Dendritic cell treated with granulocyte-macrophage colony-stimulating factor and Interleukin-4, amounts not matched to agents 40 ng/mL and 50 ng/mL, for 4 days (primary cell): ENCODE results near the gene PARM1.
"Not testable (repeated sequence)": the region's sequence is repeated elsewhere in the genome, so short reads cannot be mapped to it uniquely, and the experiment has no call there.

Experiments used
- H3K27ac Mint-ChIP-seq: one replicate; pipeline ENCODE4 v1.8.0; 2022; ENCODE audit warnings: mild to moderate bottlenecking, mixed read lengths
- H3K27me3 Mint-ChIP-seq: one replicate; pipeline ENCODE4 v1.8.0; 2022; ENCODE audit warnings: mild to moderate bottlenecking, mixed read lengths
- H3K36me3 Mint-ChIP-seq: one replicate; pipeline ENCODE4 v1.8.0; 2022; ENCODE audit warnings: low read depth, mixed read lengths
- H3K4me1 Mint-ChIP-seq: one replicate; pipeline ENCODE4 v1.8.0; 2022; ENCODE audit warnings: low read depth, mixed read lengths
- H3K4me3 Mint-ChIP-seq: one replicate; pipeline ENCODE4 v1.8.0; 2022; ENCODE audit warnings: mild to moderate bottlenecking, moderate library complexity, mixed read lengths
- H3K9me3 Mint-ChIP-seq: one replicate; pipeline ENCODE4 v1.8.0; 2022; ENCODE audit warnings: mixed read lengths
- intact Hi-C: fragments of 100-400 bp; cut with micrococcal nuclease; formaldehyde crosslinking; loops from one replicate; pipeline ENCODE4 v1.15.0; 2022

Gene PARM1

DNA sequence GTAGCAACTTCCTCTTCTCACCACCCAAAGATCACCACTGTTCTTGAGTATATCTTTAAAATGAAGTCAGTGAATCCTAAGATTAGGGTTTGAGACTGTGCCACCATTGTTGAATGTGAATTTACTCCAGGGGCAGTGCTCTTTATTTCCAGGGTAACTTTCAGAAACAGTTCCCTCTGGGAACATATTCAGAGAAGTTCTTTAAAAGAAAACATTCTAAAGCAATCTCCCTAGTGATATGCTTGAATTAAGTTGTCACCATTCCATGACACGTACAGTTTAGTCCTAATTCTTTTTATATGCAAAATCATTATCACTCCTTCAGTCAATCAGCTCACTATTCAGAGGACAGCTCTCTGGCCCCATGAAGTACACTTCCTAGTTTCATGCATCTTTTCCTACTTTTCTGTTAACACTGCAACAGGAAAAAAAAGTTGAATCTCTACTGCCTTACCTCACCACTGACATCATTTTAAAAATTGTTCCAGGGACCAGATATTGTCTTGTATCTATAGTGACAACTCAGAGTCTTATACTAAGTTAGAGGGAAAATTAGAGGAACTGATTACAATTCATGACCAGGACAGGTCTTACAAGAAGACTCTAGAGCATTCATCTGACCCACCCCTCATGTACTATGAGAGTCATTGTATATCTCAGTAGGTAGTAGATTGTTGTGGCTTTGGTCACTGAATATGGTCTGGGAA lies 49.8 kb downstream of the PARM1 start:
- Mint-ChIP-seq H3K27ac (no peak overlapping the region), H3K4me3 (no peak overlapping the region), H3K27me3 (peaks cover 9% of the 10 kb centered on the region), H3K9me3 (peaks cover 26% of the 10 kb centered on the region), H3K4me1 (no peaks in the 10 kb centered on the region), H3K36me3 (no peaks in the 10 kb centered on the region)
- intact Hi-C loops = no loop called here

DNA sequence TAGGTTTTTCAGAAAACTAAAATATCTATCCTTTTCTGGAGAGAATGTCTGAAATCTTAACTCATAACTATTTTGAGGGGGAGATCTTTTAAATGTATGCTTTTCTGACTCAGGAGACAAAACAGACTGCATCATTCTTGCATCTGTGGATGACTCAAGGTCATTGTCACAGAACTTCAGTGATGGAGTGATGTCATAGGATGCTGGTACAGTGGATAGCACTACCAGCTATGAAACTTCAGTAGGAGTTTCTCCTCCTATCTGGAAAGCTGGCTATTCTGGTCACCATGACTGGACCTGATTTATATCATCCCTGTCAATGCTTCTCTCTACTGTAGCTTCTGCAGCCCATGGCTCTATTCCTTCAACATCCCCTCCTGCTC lies 50.3 kb downstream of the PARM1 start:
- Mint-ChIP-seq H3K27me3 (peaks cover 9% of the 10 kb centered on the region), H3K9me3 (peaks cover 20% of the 10 kb centered on the region), H3K27ac (no peak overlapping the region), H3K4me3 (no peak overlapping the region), H3K36me3 (no peaks in the 10 kb centered on the region), H3K4me1 (no peaks in the 10 kb centered on the region)
- intact Hi-C loops = no loop called here

DNA sequence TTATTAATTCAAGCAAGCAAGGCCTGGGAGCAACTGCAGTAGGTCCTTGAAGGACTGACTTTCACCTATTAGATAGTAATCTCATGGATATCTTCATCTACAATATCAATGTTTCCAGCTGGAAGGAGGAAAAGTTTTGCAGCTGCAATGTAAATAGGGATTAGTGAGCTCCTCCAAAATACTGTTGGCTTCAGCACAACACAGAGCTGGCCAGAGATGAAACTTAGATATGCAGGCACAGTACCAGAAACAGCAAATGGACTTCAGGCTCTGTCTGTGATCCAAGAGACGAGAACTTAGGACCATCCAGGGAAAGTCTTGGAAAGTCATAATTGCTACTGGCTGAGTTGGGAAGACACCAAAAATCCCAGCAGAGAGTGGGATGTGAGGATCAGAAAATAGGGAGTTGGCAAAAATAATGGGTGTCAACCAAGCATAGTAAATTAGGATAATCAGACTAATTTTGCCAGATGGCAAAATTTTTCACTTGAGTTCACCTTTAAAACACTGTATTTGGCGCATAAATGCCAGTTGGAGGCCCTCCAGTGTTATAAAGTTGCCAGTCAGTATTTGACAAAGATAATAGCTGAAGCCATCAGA lies 57.5 kb downstream of the PARM1 start:
- Mint-ChIP-seq H3K4me3 (no peak overlapping the region), H3K4me1 (no peaks in the 10 kb centered on the region), H3K36me3 (no peaks in the 10 kb centered on the region), H3K9me3 (no peaks in the 10 kb centered on the region), H3K27ac (no peak overlapping the region), H3K27me3 (peaks cover 4% of the 10 kb centered on the region)
- intact Hi-C loops = no loop called here

DNA sequence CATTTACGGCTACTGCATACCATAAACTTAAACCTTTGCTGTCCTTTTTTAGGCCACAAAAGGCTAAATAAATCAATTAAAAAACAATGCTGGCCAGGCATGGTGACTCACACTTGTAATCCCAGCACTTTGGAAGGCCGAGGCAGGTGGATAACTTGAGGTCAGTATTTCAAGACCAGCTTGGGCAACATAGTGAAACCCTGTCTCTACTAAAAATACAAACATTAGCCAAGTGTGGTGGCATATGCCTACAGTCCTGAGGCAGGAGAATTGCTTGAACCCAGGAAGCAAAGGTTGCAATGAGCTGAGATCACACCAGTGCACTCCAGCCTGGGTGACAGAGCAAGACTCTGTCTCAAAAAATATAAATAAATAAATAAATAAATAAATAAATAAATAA lies 61.5 kb downstream of the PARM1 start:
- H3K4me1 Mint-ChIP-seq, H3K36me3 Mint-ChIP-seq, H3K9me3 Mint-ChIP-seq, intact Hi-C loops, H3K27me3 Mint-ChIP-seq, H3K27ac Mint-ChIP-seq, H3K4me3 Mint-ChIP-seq: not testable (repeated sequence)

DNA sequence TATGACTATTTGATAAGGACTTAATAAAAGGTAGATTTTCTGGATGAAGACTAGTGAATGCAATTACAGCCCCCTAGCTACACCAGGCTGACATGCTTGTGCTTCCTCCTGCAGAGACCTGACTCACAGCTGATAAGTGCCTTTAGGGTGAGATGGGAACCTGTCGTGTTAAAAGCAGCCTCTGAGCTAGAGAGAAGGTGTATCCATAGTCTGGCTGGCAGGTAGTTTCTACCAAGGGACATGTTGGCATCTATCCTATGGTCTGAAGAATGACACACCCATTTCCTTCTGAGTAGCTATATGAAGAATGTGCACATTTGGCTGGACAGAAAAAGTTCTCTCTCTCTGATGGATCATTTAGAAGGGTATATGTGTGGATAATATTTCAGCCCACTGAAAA lies 64.1 kb downstream of the PARM1 start:
- Mint-ChIP-seq H3K36me3 (no peaks in the 10 kb centered on the region), H3K4me3 (no peak overlapping the region), H3K4me1 (no peaks in the 10 kb centered on the region), H3K27me3 (peaks cover 3% of the 10 kb centered on the region), H3K9me3 (no peaks in the 10 kb centered on the region), H3K27ac (no peak overlapping the region)
- intact Hi-C loops = no loop called here

DNA sequence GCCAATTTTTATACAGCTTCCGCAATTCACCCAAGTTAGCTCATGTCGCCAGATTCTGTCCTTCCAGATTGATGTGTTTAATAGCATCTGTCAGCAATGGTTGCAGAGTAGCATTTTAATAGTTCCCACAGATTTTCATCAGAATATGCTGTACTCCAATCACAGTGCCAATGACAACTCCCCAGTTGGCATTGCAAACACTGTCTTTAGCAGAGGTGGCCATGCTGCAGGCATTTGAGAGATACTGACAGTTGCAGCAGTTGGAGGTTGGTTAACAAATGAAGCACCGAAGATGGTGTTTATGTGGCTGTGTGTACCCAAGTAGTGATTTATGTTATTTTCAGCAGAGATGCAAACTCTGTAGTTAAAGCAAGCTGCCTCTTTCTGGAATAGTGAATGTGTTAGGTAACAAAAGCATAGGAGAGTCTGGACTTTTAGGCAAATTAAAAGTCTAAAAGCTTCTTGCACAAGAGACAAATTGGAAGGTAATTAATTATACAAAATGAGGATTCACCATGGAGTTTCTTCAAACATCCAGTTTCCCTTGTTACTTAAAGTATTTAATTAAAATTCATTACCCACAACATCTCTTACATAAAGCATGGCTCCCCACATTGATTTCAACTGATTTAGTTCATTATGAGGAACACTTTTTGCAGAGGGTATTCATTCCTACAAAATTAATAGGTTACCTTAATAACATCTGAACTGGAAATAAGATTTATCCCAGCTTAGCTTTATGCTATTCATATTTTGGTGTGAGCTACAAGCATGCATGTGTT lies 65.2 kb downstream of the PARM1 start:
- Mint-ChIP-seq H3K36me3 (no peaks in the 10 kb centered on the region), H3K9me3 (no peaks in the 10 kb centered on the region), H3K27me3 (peaks cover 3% of the 10 kb centered on the region), H3K4me3 (no peak overlapping the region), H3K27ac (no peak overlapping the region), H3K4me1 (no peaks in the 10 kb centered on the region)
- intact Hi-C loops = no loop called here

DNA sequence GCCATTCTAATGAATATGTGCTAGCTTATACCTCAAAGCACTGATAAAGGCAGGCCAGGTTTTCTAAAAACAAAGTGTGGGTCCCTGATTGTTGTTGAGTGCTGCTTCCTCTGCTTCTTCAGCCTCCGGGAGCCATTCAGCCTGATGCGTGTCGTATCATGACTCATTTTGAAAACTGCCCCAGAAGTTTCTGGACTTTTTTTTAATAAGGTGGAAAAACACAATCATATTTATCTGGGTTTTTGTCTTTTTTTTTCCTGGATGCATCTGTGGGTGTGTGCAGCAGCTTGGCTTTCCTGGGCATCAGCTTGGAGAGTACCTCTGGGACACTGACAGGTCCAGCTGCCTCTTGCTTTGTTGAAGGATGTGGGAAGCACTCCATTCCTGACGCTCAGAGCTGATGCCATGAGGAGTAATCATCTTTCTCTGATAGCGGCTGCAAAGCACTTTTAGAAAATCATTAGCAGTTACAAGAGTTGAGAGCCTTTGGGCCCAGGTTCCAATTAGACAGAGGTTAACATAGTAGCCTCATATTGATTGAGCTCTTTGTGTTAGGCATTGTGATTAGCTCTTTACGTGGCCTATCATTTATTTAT lies 66.9 kb downstream of the PARM1 start:
- Mint-ChIP-seq H3K36me3 (no peaks in the 10 kb centered on the region), H3K4me1 (peaks cover 10% of the 10 kb centered on the region), H3K27ac (no peak overlapping the region), H3K4me3 (no peak overlapping the region), H3K9me3 (no peaks in the 10 kb centered on the region), H3K27me3 (peaks cover 6% of the 10 kb centered on the region)
- intact Hi-C loops = no loop called here

DNA sequence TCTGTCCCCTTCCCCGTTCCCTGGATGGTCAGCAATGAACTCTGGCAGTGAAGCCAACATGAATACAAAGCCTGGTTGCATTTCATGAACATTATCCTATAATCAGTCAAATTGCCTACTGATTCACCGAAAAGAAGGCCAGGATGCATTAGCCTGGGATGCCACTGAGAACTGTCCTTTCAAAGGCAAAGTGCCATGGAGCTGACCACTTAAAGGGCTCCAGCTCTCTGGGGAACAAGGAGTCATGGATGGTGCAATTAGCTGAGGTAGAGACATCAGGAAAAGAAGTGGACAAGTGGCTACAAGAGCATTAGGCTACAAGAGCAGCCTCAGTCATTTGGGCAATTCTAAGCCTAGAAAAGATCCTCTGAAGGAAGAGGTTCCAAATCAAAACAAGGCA lies 69.0 kb downstream of the PARM1 start:
- Mint-ChIP-seq H3K36me3 (no peaks in the 10 kb centered on the region), H3K27me3 (peaks cover 4% of the 10 kb centered on the region), H3K27ac (no peak overlapping the region), H3K4me3 (no peak overlapping the region), H3K9me3 (peaks cover under 1% of the 10 kb centered on the region), H3K4me1 (peaks cover 10% of the 10 kb centered on the region)
- intact Hi-C loops = no loop called here

DNA sequence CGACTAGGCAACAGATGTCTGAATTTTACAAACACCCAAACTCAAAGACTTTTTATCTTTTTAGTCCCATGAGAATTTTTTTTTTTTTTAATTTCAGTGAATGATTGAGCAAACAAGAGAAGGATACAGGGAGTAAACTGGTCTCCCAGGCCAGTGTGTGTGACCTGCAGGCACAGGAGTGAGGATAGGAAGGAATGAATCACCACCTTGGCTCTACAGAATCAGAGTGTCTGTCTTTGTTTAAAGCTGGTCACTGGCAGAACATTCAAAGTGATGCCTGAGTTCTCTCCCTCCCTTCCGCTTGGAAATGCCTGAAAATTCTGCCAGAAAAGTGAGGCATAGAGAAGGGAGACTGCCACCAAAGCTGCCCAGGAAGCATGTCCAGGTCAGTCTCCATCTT lies 69.5 kb downstream of the PARM1 start:
- Mint-ChIP-seq H3K27ac (no peak overlapping the region), H3K4me1 (peaks cover 10% of the 10 kb centered on the region), H3K4me3 (no peak overlapping the region), H3K9me3 (peaks cover 5% of the 10 kb centered on the region), H3K27me3 (peaks cover 4% of the 10 kb centered on the region), H3K36me3 (no peaks in the 10 kb centered on the region)
- intact Hi-C loops = no loop called here

DNA sequence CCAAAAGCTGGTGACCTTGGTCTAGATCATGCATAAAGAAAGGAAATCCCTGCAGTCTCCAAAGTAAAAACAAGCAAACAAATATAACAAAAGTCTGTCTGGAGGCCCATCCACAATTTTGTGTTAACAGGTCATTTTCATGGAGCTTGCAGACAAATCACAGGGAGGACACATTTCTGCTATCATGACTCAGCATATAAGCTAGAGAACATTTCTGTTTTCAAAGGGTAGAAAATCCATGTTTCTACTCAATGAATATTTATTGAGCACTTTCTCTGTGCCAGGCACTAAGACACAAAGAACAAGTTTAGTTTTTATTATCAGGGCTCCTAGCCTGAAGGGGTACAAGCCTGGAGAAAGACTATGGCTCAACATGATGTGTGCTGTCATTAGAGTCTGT lies 71.1 kb downstream of the PARM1 start:
- Mint-ChIP-seq H3K4me3 (no peak overlapping the region), H3K27ac (peak overlapping the region; percentile 3), H3K27me3 (peaks cover 3% of the 10 kb centered on the region), H3K9me3 (peaks cover 12% of the 10 kb centered on the region), H3K36me3 (no peaks in the 10 kb centered on the region), H3K4me1 (peaks cover 10% of the 10 kb centered on the region)
- intact Hi-C loops = no loop called here

DNA sequence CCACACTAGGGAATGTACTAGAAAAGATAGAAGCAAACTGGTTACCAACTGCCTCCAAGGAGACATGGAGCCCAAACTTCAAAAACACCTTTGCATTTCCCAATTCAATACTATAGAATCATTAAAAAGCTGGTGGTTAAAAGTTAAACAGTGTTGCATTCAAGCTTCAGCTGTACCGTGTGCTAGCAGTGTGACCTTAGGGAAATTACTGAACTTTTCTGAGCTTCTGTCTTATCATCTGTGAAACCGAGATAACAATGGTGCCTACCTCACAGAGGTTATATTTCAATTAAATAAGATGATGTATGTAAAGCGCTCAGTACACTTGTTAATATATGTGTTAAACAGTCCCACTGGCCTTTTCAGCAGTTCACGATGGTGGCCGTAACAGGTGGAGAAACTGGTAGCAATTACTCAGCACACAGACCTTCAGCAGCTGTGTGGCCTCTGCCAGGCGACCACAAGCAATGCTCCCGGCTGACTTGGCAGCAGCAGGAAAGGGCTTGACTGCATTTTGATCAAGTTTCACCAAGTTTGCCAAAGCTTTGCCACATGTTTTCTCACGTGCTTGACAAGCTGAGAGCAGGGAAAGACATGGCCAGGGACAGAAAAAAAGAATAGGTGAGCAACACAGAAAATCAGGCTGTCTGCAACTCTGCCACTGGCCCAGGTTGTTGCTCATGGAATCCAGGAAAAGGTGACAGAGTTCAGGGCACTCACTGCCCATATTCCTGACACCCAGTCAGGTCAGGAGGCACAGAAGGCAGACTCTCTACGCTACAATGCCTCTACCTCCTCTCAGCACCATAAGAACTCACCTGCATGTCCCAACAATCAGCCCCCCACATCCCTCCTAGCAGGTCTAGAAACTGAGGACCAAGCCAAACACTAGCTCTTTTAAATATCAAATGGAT lies 72.1 kb downstream of the PARM1 start:
- intact Hi-C loops = no loop called here
- peaks cover 12% of the 10 kb centered on the region for H3K9me3 Mint-ChIP-seq
- H3K27ac Mint-ChIP-seq = no peak overlapping the region
- H3K27me3 Mint-ChIP-seq = peaks cover 3% of the 10 kb centered on the region
- H3K36me3 Mint-ChIP-seq = no peaks in the 10 kb centered on the region
- H3K4me3 Mint-ChIP-seq = no peak overlapping the region
- H3K4me1 Mint-ChIP-seq = peaks cover 10% of the 10 kb centered on the region

DNA sequence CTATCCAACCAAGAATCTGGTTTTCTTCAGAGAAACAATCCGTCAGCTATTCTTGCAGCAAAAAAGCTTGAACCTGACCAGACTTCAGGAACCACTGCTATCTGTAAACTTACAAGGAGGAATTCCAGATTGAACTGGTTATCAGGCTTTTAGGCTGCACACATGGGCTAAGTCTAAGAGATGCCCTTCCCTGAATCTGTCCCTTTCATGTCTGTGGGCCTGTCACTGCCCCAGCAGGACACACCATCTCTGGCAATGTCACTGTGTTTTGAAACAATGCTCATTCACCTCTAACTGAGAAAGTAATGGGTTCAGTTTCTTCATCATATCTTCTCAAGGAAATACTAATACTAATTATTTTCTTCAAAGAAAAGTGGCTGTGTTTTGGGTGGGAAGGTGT lies 72.8 kb downstream of the PARM1 start:
- Mint-ChIP-seq H3K36me3 (no peaks in the 10 kb centered on the region), H3K4me3 (no peak overlapping the region), H3K27me3 (peaks cover 3% of the 10 kb centered on the region), H3K27ac (no peak overlapping the region), H3K9me3 (peaks cover 18% of the 10 kb centered on the region), H3K4me1 (peaks cover 15% of the 10 kb centered on the region)
- intact Hi-C loops = no loop called here

DNA sequence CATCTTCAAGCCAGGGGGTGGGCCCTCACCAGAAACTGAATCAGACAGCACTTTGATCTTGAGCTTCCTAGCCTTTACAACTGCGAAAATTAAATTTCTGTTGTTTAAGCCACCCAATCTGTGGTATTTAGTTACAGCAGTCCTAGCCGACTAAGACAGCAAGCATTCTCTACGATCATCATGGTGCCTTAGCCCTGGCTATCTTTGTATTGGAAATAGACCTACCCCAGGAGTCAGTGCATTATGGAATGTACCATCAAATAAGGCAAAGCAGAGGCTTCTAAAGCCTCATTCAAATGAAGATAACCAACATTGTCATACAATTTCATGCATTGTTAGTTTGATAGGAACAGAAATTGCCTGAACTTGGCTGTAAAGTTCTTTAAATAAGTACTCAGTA lies 75.0 kb downstream of the PARM1 start:
- Mint-ChIP-seq H3K27ac (no peak overlapping the region), H3K4me3 (no peak overlapping the region), H3K4me1 (peaks cover 15% of the 10 kb centered on the region), H3K36me3 (peaks cover 8% of the 10 kb centered on the region), H3K9me3 (peaks cover 22% of the 10 kb centered on the region), H3K27me3 (peaks cover 3% of the 10 kb centered on the region)
- intact Hi-C loops = no loop called here
